IMR-90 (cell line): ENCODE results near the gene CDK18. TPM values are rescaled to one million over a fixed set of nuclear protein-coding genes. Genes with fewer than 3 reads are reported as not detected.
A peak's percentile ranks its signal among the peaks of the same experiment; 100 is the strongest.

Experiments
- ATAC-seq: fragments of 200-7000 bp; cut with Tn5 transposase; 2 replicates; pipeline ENCODE4 v1.9.1; 2020; ENCODE audit warnings: low read depth, mild to moderate bottlenecking, moderate library complexity
- BruUV-seq: library from RNA; stranded (reverse); fragments of 400-500 nt; replicated peaks from 2 replicates; lab custom pipeline; 2021; lab: Mats Ljungman, UMichigan
- CTCF ChIA-PET: fragments of 300-600 bp; formaldehyde crosslinking; extraction: SDS; loops from one replicate; lab custom pipeline; 2021; ENCODE audit warnings: antibody characterized with exemption; lab: Yijun Ruan, JAX
- POLR2A ChIA-PET: fragments of 300-600 bp; sonication (Branson Sonifier 250); formaldehyde crosslinking; loops from one replicate; lab custom pipeline; 2022; ENCODE audit warnings: antibody characterized with exemption; ENCODE audit not compliant: unreplicated experiment; lab: Charles Lee
- DNase-seq: peaks from one replicate; pipeline ENCODE4 v3.0.0; 2013
- H2AFZ ChIP-seq: replicated peaks from 2 replicates; pipeline ENCODE3; 2013; ENCODE audit warnings: low read length, mild to moderate bottlenecking; ENCODE audit not compliant: poor library complexity
- H2AK5ac ChIP-seq: 2 replicates; pipeline ENCODE4 v1.6.1; 2013; ENCODE audit warnings: low read depth, low read length, inconsistent platforms
- H2AK9ac ChIP-seq: replicated peaks from 2 replicates; pipeline ENCODE3; 2013; ENCODE audit warnings: mild to moderate bottlenecking, low read depth, low read length, moderate library complexity; ENCODE audit not compliant: poor library complexity
- H2BK120ac ChIP-seq: 2 replicates; pipeline ENCODE4 v1.6.1; 2013; ENCODE audit warnings: low read depth, low read length, inconsistent platforms
- H2BK15ac ChIP-seq: 3 replicates; pipeline ENCODE4 v1.6.1; 2013; ENCODE audit warnings: low read depth, low read length, inconsistent platforms
- H2BK20ac ChIP-seq: 2 replicates; pipeline ENCODE4 v1.6.1; 2013; ENCODE audit warnings: low read depth, mild to moderate bottlenecking, inconsistent platforms, low read length, moderate library complexity
- H2BK5ac ChIP-seq: 2 replicates; pipeline ENCODE4 v1.6.1; 2013; ENCODE audit warnings: mild to moderate bottlenecking, low read depth, low read length, inconsistent platforms; ENCODE audit not compliant: poor library complexity, severe bottlenecking
- H3K14ac ChIP-seq: replicated peaks from 2 replicates; pipeline ENCODE4 v1.6.1; 2013; ENCODE audit warnings: low read depth, low read length, inconsistent platforms
- H3K18ac ChIP-seq: 2 replicates; pipeline ENCODE4 v1.6.1; 2013; ENCODE audit warnings: low read depth, low read length, control low read depth
- H3K23ac ChIP-seq: 2 replicates; pipeline ENCODE4 v1.6.1; 2013; ENCODE audit warnings: low read depth, low read length, inconsistent platforms
- H3K27ac ChIP-seq: 2 replicates; pipeline ENCODE4 v1.5.1; 2013; ENCODE audit warnings: mild to moderate bottlenecking, control low read depth, low read length; ENCODE audit not compliant: insufficient read depth
- H3K27me3 ChIP-seq: 2 replicates; pipeline ENCODE4 v1.6.1; 2013; ENCODE audit warnings: low read length; ENCODE audit not compliant: control insufficient read depth, insufficient read depth
- H3K36me3 ChIP-seq: 2 replicates; pipeline ENCODE4 v1.6.1; 2013; ENCODE audit warnings: low read length, mixed read lengths; ENCODE audit not compliant: control insufficient read depth, insufficient read depth
- H3K4ac ChIP-seq: 2 replicates; pipeline ENCODE4 v1.6.1; 2013; ENCODE audit warnings: low read depth, low read length, inconsistent platforms
- H3K4me1 ChIP-seq: 2 replicates; pipeline ENCODE4 v1.6.1; 2013; ENCODE audit warnings: low read length, mixed read lengths; ENCODE audit not compliant: control insufficient read depth, insufficient read depth
- H3K4me2 ChIP-seq: 2 replicates; pipeline ENCODE4 v1.6.1; 2013; ENCODE audit warnings: low read depth, mild to moderate bottlenecking, control low read depth, low read length, moderate library complexity
- H3K4me3 ChIP-seq: 2 replicates; pipeline ENCODE4 v1.5.1; 2013; ENCODE audit warnings: low read depth, mild to moderate bottlenecking, control low read depth, low read length, moderate library complexity; ENCODE audit not compliant: insufficient read depth
- H3K56ac ChIP-seq: 2 replicates; pipeline ENCODE4 v1.6.1; 2013; ENCODE audit warnings: low read length, inconsistent platforms; ENCODE audit not compliant: insufficient read depth; ENCODE audit errors: extremely low read depth
- H3K79me1 ChIP-seq, 2 experiments: 2 replicates each; pipeline ENCODE4 v1.6.1; 2013; ENCODE audit warnings: low read length in 2 of 2, inconsistent platforms in 1 of 2, low read depth in 1 of 2
- H3K9ac ChIP-seq: 2 replicates; pipeline ENCODE4 v1.6.1; 2013; ENCODE audit warnings: low read depth, low read length, control low read depth
- H3K9me1 ChIP-seq: 2 replicates; pipeline ENCODE4 v1.6.1; 2013; ENCODE audit warnings: low read length, inconsistent platforms; ENCODE audit not compliant: insufficient read depth
- H3K9me3 ChIP-seq: 2 replicates; pipeline ENCODE4 v1.6.1; 2013; ENCODE audit warnings: low read length; ENCODE audit not compliant: control insufficient read depth, insufficient read depth
- H4K20me1 ChIP-seq: 2 replicates; pipeline ENCODE4 v1.6.1; 2013; ENCODE audit warnings: low read length, inconsistent platforms; ENCODE audit not compliant: insufficient read depth
- H4K5ac ChIP-seq: 2 replicates; pipeline ENCODE4 v1.6.1; 2013; ENCODE audit warnings: mild to moderate bottlenecking, low read depth, low read length, control low read depth
- H4K8ac ChIP-seq, 2 experiments: 2 replicates each; pipeline ENCODE4 v1.6.1; 2013; ENCODE audit warnings: low read depth in 2 of 2, low read length in 2 of 2, control low read depth in 1 of 2, inconsistent platforms in 1 of 2
- H4K91ac ChIP-seq: 2 replicates; pipeline ENCODE4 v1.6.1; 2013; ENCODE audit warnings: low read depth, low read length, inconsistent platforms; ENCODE audit not compliant: insufficient read depth
- NFE2L2 ChIP-seq: fragments of 150-350 bp; IDR thresholded peaks from 2 replicates; pipeline ENCODE4 v1.6.1; 2016; ENCODE audit warnings: low read depth, mild to moderate bottlenecking, low read length
- RCOR1 ChIP-seq: IDR thresholded peaks from 2 replicates; pipeline ENCODE4 v1.6.1; 2012; ENCODE audit warnings: mild to moderate bottlenecking, low read length, improper control_type of control experiment; ENCODE audit not compliant: insufficient replicate concordance
- USF2 ChIP-seq: fragments of 150-350 bp; IDR thresholded peaks from 2 replicates; pipeline ENCODE4 v1.6.1; 2017; ENCODE audit warnings: mild to moderate bottlenecking, antibody characterized with exemption, low read length, low read depth
- WGBS, 2 experiments: methylation state at CpG; one replicate each; pipeline versions ENCODE4 v1.1.5 to v1.1.7; 2013; ENCODE audit warnings: missing lambda C conversion rate in 2 of 2; ENCODE audit not compliant: insufficient read length in 1 of 2; ENCODE audit errors: extremely low coverage in 2 of 2; 5-methylcytosine and 5-hydroxymethylcytosine counted together
- dilution Hi-C: fragments of 300-500 bp; cut with HindIII; formaldehyde crosslinking; loops from one replicate; pipeline ENCODE4 v1.14.3; 2018; ENCODE audit warnings: low sequenced_read_pairs; ENCODE audit not compliant: unreplicated experiment
- in situ Hi-C: fragments of 300-500 bp; cut with MboI; formaldehyde crosslinking; loops from 3 replicates; pipeline ENCODE4 v1.14.3; 2019; ENCODE audit warnings: low sequenced_read_pairs, inconsistent platforms, mixed read lengths
- intact Hi-C: fragments of 100-400 bp; cut with micrococcal nuclease; formaldehyde crosslinking; loops from 2 replicates; pipeline ENCODE4 v1.10.0; 2022
- polyA plus RNA-seq, 3 experiments: library from polyadenylated mRNA; depleted of rRNA; stranded (reverse); fragments of >200 nt; gene quantifications; 2 replicates each; pipeline ENCODE4 v1.2.3, GENCODE V29; 2012; ENCODE audit warnings: low replicate concordance in 1 of 3
- total RNA-seq: library from RNA; depleted of rRNA; stranded (reverse); fragments of >200 nt; gene quantifications from 2 replicates; pipeline ENCODE4 v1.2.3, GENCODE V29; 2012
- TF ChIP-seq, protein P1 (sequence below): fragments of 150-350 bp; IDR thresholded peaks from 2 replicates; pipeline ENCODE4 v1.6.1; 2016; ENCODE audit warnings: low read depth, mild to moderate bottlenecking, low read length, moderate library complexity, borderline replicate concordance

Gene CDK18
- total and polyA plus RNA-seq, 2 of the 4 experiments (the other 2 are of a cell fraction), result 0.18 to 0.48 TPM

GRCh38 chr1:205568469-205569361 lies 64.2 kb downstream of the CDK18 start:
- ChIA-PET POLR2A (no interaction called here), CTCF (interaction anchor here (0.6 kb wide), 1 partner anchor 54 kb away, joined by 4 read pairs; no protein-coding TSS in a partner anchor)
- H3K27me3 ChIP-seq, result peaks cover 82% of the 10 kb centered on the region
- H2AK9ac ChIP-seq, result no peak overlapping the region
- no peak overlapping the region for H3K56ac ChIP-seq
- H3K9me3 ChIP-seq, result 0 out of 2 replicates have a peak, but pooled peaks cover 2% of the 10 kb centered on the region
- H3K9ac ChIP-seq, result no peak overlapping the region
- DNase-seq, result no peak
- TF ChIP-seq, protein P1, sequence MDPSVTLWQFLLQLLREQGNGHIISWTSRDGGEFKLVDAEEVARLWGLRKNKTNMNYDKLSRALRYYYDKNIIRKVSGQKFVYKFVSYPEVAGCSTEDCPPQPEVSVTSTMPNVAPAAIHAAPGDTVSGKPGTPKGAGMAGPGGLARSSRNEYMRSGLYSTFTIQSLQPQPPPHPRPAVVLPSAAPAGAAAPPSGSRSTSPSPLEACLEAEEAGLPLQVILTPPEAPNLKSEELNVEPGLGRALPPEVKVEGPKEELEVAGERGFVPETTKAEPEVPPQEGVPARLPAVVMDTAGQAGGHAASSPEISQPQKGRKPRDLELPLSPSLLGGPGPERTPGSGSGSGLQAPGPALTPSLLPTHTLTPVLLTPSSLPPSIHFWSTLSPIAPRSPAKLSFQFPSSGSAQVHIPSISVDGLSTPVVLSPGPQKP, result no peak
- no peak for TF ChIP-seq USF2
- TF ChIP-seq NFE2L2, result no peak
- TF ChIP-seq RCOR1, result no peak
- H2BK5ac ChIP-seq, result no peak overlapping the region
- H4K5ac ChIP-seq, result no peak overlapping the region
- peak overlapping the region; percentile 88; the same call in 1 of the 2 replicates for H3K4me2 ChIP-seq
- no peak overlapping the region for H4K91ac ChIP-seq
- H2AFZ ChIP-seq, result no peak overlapping the region
- H2BK15ac ChIP-seq, result no peak overlapping the region
- ATAC-seq, result peak; percentile 51
- peaks cover 2% of the 10 kb centered on the region; the same call in 1 of the 2 replicates for H3K4me1 ChIP-seq
- H2AK5ac ChIP-seq, result no peak overlapping the region
- in situ Hi-C loops, result no loop called here
- intact Hi-C loops, result no loop called here
- H3K4me3 ChIP-seq, result 0 out of 2 replicates have a peak overlapping the region, but pooled peaks have one; percentile 23
- no peaks in the 10 kb centered on the region for H4K20me1 ChIP-seq
- no peak overlapping the region for H4K8ac ChIP-seq
- 2% methylated on average over 19 of the region's 90 CpGs; no CpG with 5 or more reads in 1 of the 2 experiments for WGBS, 2 experiments
- H3K36me3 ChIP-seq, result no peaks in the 10 kb centered on the region
- H3K18ac ChIP-seq, result no peak overlapping the region
- no peak overlapping the region for H3K27ac ChIP-seq
- dilution Hi-C loops, result no loop called here
- H3K4ac ChIP-seq, result no peak overlapping the region
- no peak overlapping the region for H3K23ac ChIP-seq
- no peak overlapping the region for H2BK20ac ChIP-seq
- no peak overlapping the region for H2BK120ac ChIP-seq
- BruUV-seq, result no TSS peak
- H3K14ac ChIP-seq, result no peak overlapping the region
- H3K79me1 ChIP-seq, result no peaks in the 10 kb centered on the region
- no peaks in the 10 kb centered on the region for H3K9me1 ChIP-seq
